Smooth muscle cell (in vitro differentiated cells): ENCODE results near the gene RPL10L. TPM values are rescaled to one million over a fixed set of nuclear protein-coding genes. Genes with fewer than 3 reads are reported as not detected.

Source experiments
- DNase-seq: peaks from one replicate; lab custom pipeline; 2025; ENCODE audit not compliant: unreplicated experiment; lab: John Stamatoyannopoulos, UW
- H2AFZ ChIP-seq: fragments of 200-600 bp; sonication (generic); 2 replicates; pipeline ENCODE4 v1.6.0; 2016; ENCODE audit warnings: antibody characterized with exemption, low read depth, mild to moderate bottlenecking
- H3F3A ChIP-seq: fragments of 200-600 bp; sonication (generic); 2 replicates; pipeline ENCODE4 v1.6.0; 2017; ENCODE audit warnings: antibody characterized with exemption, low read depth
- H3K27ac ChIP-seq: fragments of 200-600 bp; sonication (generic); 2 replicates; pipeline ENCODE4 v1.5.1; 2016; ENCODE audit warnings: low read depth, mild to moderate bottlenecking
- H3K27me3 ChIP-seq: fragments of 200-600 bp; sonication (generic); 2 replicates; pipeline ENCODE4 v1.6.1; 2016; ENCODE audit warnings: low read depth, mild to moderate bottlenecking
- H3K36me3 ChIP-seq: fragments of 200-600 bp; sonication (generic); 2 replicates; pipeline ENCODE4 v1.5.1; 2016; ENCODE audit warnings: low read depth
- H3K4me1 ChIP-seq: fragments of 200-600 bp; sonication (generic); 2 replicates; pipeline ENCODE4 v1.5.1; 2016; ENCODE audit warnings: low read depth
- H3K4me2 ChIP-seq: fragments of 200-600 bp; sonication (generic); 2 replicates; pipeline ENCODE4 v1.6.0; 2016; ENCODE audit warnings: mild to moderate bottlenecking
- H3K4me3 ChIP-seq: fragments of 200-600 bp; sonication (generic); 2 replicates; pipeline ENCODE4 v1.5.1; 2016; ENCODE audit warnings: mild to moderate bottlenecking
- H3K79me2 ChIP-seq: fragments of 200-600 bp; sonication (generic); 2 replicates; pipeline ENCODE4 v1.6.0; 2016; ENCODE audit warnings: low read depth, mild to moderate bottlenecking
- H3K9ac ChIP-seq: fragments of 200-600 bp; sonication (generic); 2 replicates; pipeline ENCODE4 v1.6.0; 2016; ENCODE audit warnings: low read depth
- H3K9me3 ChIP-seq: fragments of 200-600 bp; sonication (generic); replicated peaks from 2 replicates; pipeline ENCODE4 v1.5.1; 2016; ENCODE audit warnings: low read depth
- H4K20me1 ChIP-seq: fragments of 200-600 bp; sonication (generic); 2 replicates; pipeline ENCODE4 v1.6.0; 2016; ENCODE audit warnings: low read depth
- WGBS: methylation state at CpG from one replicate; pipeline ENCODE4 v1.1.7; 2016; ENCODE audit warnings: low lambda C conversion rate; 5-methylcytosine and 5-hydroxymethylcytosine counted together
- polyA plus RNA-seq: library from polyadenylated mRNA; unstranded; fragments of >200 nt; fragmentation: Nextera tagmentation; extraction: Ambion mirVana; gene quantifications from 2 replicates; pipeline ENCODE4 v1.2.1, GENCODE V29; 2016
- total RNA-seq: library from RNA; depleted of rRNA; stranded (reverse); fragments of >200 nt; gene quantifications from 2 replicates; pipeline ENCODE4 v1.2.3, GENCODE V29; 2014
- TF ChIP-seq, protein P1 (sequence below): fragments of 200-600 bp; sonication (generic); IDR thresholded peaks from 2 replicates; pipeline ENCODE4 v1.5.1; 2017; ENCODE audit warnings: borderline replicate concordance, mild to moderate bottlenecking, antibody characterized with exemption; ENCODE audit not compliant: insufficient read depth, poor library complexity, severe bottlenecking

RPL10L gene
- total and polyA plus RNA-seq, 2 experiments from 2014 or later: not detected

DNA sequence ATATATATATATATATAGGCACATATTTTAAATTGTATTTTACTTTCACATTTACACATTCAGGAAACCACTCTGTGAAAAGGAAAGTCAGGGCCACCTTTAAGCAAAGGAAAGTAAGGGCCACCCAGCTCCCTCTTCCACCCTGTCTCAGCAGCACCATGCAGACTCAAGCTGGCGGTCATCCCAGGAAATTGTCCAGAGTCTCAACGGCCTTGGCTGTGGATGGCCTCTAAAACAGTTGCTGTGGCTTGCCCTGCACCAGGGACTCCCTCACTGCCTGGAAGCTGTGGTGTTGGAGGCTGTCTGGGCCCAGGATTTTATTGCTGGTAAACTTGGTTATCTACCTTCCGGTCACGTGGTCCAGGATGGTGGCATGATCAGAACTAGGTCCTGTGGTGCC is 11.8 kb upstream of the RPL10L start:
- no peak for DNase-seq
- H3K27ac ChIP-seq: no peak overlapping the region
- WGBS: 96% methylated on average over 4 of the region's 4 CpGs
- H3K4me1 ChIP-seq: no peaks in the 10 kb centered on the region
- no peaks in the 10 kb centered on the region for H3K9me3 ChIP-seq
- H3K79me2 ChIP-seq: no peaks in the 10 kb centered on the region
- H3K4me2 ChIP-seq: no peak overlapping the region
- no peaks in the 10 kb centered on the region for H4K20me1 ChIP-seq
- TF ChIP-seq, protein P1, sequence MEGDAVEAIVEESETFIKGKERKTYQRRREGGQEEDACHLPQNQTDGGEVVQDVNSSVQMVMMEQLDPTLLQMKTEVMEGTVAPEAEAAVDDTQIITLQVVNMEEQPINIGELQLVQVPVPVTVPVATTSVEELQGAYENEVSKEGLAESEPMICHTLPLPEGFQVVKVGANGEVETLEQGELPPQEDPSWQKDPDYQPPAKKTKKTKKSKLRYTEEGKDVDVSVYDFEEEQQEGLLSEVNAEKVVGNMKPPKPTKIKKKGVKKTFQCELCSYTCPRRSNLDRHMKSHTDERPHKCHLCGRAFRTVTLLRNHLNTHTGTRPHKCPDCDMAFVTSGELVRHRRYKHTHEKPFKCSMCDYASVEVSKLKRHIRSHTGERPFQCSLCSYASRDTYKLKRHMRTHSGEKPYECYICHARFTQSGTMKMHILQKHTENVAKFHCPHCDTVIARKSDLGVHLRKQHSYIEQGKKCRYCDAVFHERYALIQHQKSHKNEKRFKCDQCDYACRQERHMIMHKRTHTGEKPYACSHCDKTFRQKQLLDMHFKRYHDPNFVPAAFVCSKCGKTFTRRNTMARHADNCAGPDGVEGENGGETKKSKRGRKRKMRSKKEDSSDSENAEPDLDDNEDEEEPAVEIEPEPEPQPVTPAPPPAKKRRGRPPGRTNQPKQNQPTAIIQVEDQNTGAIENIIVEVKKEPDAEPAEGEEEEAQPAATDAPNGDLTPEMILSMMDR: no peak
- no peak overlapping the region for H3K9ac ChIP-seq
- H3K36me3 ChIP-seq: no peaks in the 10 kb centered on the region
- no peaks in the 10 kb centered on the region for H3K27me3 ChIP-seq
- no peak overlapping the region for H2AFZ ChIP-seq
- H3F3A ChIP-seq: no peaks in the 10 kb centered on the region
- H3K4me3 ChIP-seq: no peak overlapping the region

DNA sequence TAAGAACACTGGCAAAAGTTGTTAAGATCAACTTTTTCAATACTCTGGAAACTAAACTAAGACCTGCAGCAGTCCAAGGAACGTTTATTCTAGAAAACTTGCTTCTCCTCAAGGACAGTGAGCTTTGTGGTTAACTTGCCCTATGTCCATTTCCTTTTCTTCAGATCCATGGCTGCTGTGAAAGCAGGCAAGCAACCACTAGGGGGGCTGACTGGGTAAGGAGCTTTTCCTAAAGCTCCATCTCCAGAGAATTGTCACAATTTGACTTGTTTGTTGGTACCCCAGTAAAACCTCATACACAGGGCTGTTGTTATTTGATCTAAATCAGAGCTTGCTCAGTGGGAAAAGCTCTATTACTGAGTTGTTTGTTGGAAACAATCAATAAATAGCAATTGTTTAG is 10.1 kb upstream of the RPL10L start:
- DNase-seq: no peak
- Histone ChIP-seq H3K4me1 (no peaks in the 10 kb centered on the region), H3F3A (no peaks in the 10 kb centered on the region), H3K9me3 (no peaks in the 10 kb centered on the region), H3K4me2 (no peak overlapping the region), H3K27ac (no peak overlapping the region), H3K36me3 (no peaks in the 10 kb centered on the region), H3K79me2 (no peaks in the 10 kb centered on the region), H3K27me3 (no peaks in the 10 kb centered on the region), H3K9ac (no peak overlapping the region), H2AFZ (no peak overlapping the region), H4K20me1 (no peaks in the 10 kb centered on the region), H3K4me3 (no peak overlapping the region)
- WGBS: 52% methylated on average over 1 of the region's 1 CpG
- TF ChIP-seq, protein P1: peak; percentile 17

DNA sequence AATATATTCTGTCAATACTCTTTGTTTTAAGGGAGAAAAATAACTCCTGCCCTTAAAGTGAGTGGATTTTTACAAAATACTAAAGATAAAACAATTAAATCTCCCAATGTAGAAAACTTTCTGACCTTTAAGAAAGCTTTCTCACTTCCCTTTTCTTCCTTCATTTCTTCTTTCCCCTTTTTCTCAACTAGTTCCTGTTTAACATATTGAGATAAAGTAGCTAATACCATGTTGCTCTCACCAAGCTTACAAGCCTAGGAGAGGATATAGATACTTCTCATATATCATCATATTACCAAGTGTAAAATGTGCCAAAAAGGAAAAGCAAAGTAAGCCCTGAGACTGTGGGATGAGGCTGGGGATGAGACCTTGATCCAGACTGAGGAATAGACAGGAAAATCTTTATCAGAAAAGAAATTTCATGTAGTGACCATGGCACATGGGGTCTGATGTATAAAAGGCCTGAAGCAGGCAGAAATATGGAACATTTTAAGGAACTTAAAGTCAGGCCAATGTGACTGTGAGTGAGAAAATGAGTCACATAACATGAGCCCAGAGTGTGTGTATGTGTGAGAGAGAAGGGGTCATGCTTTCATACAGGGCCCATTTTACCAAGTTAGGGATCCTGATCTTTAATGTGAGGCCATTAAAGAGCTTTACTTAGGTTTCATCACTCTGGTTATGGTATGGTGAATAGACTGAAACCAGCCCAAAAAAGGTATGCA is 1.6 kb upstream of the RPL10L start:
- Histone ChIP-seq H3K27ac (no peak overlapping the region), H3K9me3 (no peaks in the 10 kb centered on the region), H4K20me1 (no peaks in the 10 kb centered on the region), H2AFZ (peak overlapping the region; percentile 21), H3K27me3 (no peaks in the 10 kb centered on the region), H3K9ac (no peak overlapping the region), H3K79me2 (no peaks in the 10 kb centered on the region), H3F3A (no peaks in the 10 kb centered on the region), H3K36me3 (no peaks in the 10 kb centered on the region), H3K4me3 (no peak overlapping the region), H3K4me2 (no peak overlapping the region), H3K4me1 (no peaks in the 10 kb centered on the region)
- TF ChIP-seq, protein P1: no peak
- no peak for DNase-seq

DNA sequence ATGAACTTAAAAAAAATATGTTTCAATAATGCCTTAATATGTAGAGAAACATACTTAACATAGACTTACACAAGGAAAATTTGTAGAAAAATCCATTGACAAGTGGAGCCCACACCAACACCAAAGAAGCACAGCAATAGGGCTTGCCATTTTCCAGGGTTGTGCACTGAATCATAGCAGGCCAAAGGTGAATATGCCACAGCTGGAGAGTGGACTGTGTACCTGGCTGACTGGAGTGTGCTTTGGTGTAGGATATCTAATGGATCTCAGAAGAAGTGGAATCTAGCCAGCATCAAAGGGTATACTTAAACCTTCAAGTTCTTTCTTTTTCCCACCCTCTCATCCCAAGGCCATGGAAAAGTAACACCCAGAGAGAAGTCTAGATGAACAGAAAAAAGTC is 4.8 kb downstream of the RPL10L start:
- H4K20me1 ChIP-seq: no peaks in the 10 kb centered on the region
- H3K36me3 ChIP-seq: no peaks in the 10 kb centered on the region
- no peaks in the 10 kb centered on the region for H3K9me3 ChIP-seq
- no peaks in the 10 kb centered on the region for H3K4me1 ChIP-seq
- DNase-seq: no peak
- TF ChIP-seq, protein P1: no peak
- no peaks in the 10 kb centered on the region for H3F3A ChIP-seq
- H3K4me3 ChIP-seq: no peak overlapping the region
- H3K79me2 ChIP-seq: no peaks in the 10 kb centered on the region
- no peaks in the 10 kb centered on the region for H3K27me3 ChIP-seq
- no peak overlapping the region for H3K9ac ChIP-seq
- H2AFZ ChIP-seq: no peak overlapping the region
- H3K4me2 ChIP-seq: no peak overlapping the region
- H3K27ac ChIP-seq: no peak overlapping the region
